Activated naive CD4-positive, alpha-beta T cell (primary cell): ENCODE results near the gene ELAPOR2.
"Not testable (repeated sequence)": the region's sequence is repeated elsewhere in the genome, so short reads cannot be mapped to it uniquely, and the experiment has no call there.

Source experiments
- DNase-seq, 4 experiments: peaks; one replicate each; lab custom pipeline; 2025; lab: John Stamatoyannopoulos, UW

ELAPOR2 gene

GRCh38 chr7:87041586-87041985, 17.9 kb downstream of the ELAPOR2 start:
- DNase-seq = not testable (repeated sequence)

GRCh38 chr7:87039691-87040299, 19.7 kb downstream of the ELAPOR2 start:
- DNase-seq = not testable (repeated sequence)

GRCh38 chr7:87038993-87039690, 20.3 kb downstream of the ELAPOR2 start:
- DNase-seq = no peak

GRCh38 chr7:87036985-87037384, 22.5 kb downstream of the ELAPOR2 start:
- no peak for DNase-seq

GRCh38 chr7:87032604-87033339, 26.7 kb downstream of the ELAPOR2 start:
- DNase-seq = no peak

GRCh38 chr7:87029078-87029477, 30.4 kb downstream of the ELAPOR2 start:
- no peak for DNase-seq

GRCh38 chr7:87028636-87029035, 30.8 kb downstream of the ELAPOR2 start:
- DNase-seq = no peak

- DNase-seq = no peak
Observed at GRCh38 chr7:87027900-87028299, 31.6 kb downstream of the ELAPOR2 start.

- DNase-seq = no peak
Observed at GRCh38 chr7:87021285-87021684, 38.2 kb downstream of the ELAPOR2 start.

- no peak for DNase-seq
Observed at GRCh38 chr7:87016606-87017005, 42.8 kb downstream of the ELAPOR2 start.

GRCh38 chr7:87013840-87014190, 45.6 kb downstream of the ELAPOR2 start:
- DNase-seq = no peak

- no peak for DNase-seq
Observed at GRCh38 chr7:87013136-87013839, 46.2 kb downstream of the ELAPOR2 start.
